HG03025 (cell line): ENCODE measurements around the gene MAP3K5.

ENCODE experiments used
- ATAC-seq: cut with Tn5 transposase; IDR thresholded peaks from one replicate; pipeline ENCODE4 v1.9.1; 2021; ENCODE audit warnings: mild to moderate bottlenecking, moderate library complexity; ENCODE audit not compliant: unreplicated experiment, low FRiP score

Gene MAP3K5

GRCh38 chr6:136614350-136614749 lies 177.9 kb downstream of the MAP3K5 start:
- ATAC-seq: no peak

DNA sequence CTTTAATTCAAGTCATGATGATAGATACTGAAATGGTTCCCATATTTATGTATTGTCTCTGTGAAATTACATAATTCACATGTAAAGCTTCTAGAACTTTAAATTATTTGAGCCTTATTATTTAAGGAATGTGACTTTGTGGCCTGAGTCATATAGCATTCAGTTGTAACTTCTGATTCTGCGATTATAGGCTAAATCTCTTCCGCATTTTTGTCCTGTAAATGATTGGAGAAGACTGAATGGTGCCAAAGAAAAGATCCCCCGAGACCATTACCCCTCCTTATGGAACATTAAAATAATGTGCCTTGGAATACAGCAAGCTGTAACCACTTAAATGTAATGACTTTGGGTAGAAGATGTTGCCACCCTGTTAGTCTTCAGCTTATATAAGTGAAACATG lies 178.8 kb downstream of the MAP3K5 start:
- ATAC-seq: no peak

DNA sequence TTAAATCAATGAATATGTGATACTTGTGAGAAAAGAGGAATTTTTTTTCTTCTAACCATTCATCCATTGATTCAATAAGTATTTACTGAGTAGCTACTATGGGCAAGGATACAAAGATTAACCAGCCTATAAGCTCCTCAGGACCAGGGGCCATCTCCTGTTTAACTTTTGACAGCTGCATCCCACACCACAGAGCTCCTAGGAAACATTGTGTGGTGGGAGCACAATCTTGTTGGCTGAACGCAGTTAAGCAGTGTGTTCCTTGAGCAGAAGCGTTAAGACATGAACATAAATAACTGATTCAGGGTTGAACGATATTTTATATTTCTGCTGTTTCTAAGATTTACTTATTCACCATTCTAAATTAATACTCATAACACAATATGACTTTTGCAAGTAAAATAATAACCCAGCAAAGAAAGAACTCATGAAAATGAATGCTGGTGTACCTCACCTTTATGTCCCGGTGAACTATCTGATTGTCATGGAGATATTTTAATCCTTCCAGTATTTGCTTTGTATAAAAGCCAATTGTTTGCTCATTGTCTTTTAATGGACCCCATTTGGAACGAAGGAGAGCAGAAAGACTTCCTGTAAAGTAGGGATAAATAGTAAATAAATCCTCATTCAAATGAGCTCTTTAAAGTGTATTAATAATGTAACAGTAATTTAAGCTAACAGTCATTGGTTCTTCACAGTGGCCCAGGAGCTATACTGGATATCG lies 179.4 kb downstream of the MAP3K5 start:
- no peak for ATAC-seq

- ATAC-seq: no peak
Observed at GRCh38 chr6:136611746-136612145, 180.5 kb downstream of the MAP3K5 start.

- ATAC-seq: no peak
Observed at GRCh38 chr6:136611133-136611532, 181.1 kb downstream of the MAP3K5 start.

- ATAC-seq: no peak
Observed at GRCh38 chr6:136609873-136610706, 182.2 kb downstream of the MAP3K5 start.

- no peak for ATAC-seq
Observed at GRCh38 chr6:136608991-136609390, 183.3 kb downstream of the MAP3K5 start.

DNA sequence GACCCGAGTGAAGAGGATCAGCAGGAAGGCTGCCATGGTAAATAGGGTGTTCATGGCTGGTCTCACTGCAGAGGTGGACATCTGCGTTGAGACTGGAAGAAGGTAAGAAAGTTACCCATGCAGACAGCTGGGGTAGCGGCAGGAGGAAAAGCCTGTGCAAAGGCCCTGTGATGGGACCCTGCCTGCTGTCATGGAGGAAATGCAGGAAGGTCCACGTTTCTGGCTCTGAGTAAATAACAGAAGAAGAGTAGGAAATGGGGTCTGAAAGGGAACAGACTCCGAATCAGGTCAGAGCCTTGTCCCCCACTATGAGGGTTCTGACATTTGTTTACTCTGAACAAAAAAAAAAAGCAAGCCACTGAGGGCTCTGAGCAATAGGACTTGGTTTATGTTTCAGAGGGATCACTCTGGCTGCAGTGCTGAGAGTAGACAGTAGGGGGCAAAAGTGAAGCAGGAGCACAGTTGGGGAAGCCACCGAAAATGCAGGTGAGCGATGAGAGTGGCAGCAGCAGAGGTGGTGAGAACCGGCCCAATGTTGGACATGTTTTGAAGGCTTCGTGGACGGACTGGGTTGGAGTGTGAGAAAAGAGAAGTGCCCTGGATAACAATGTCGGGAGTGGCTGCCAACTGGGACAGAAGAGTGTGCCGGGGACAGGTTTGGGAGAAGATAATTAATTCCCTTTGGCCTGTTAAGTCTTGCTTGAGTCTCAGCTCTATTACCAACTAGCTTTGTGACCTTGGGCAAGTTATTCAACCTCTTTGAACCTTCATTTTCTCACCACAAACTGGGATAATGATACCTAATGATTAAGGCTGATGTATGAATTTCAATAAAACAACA lies 184.1 kb downstream of the MAP3K5 start:
- peak; percentile 83 for ATAC-seq

- ATAC-seq: no peak
Observed at GRCh38 chr6:136607204-136607931, 184.9 kb downstream of the MAP3K5 start.

DNA sequence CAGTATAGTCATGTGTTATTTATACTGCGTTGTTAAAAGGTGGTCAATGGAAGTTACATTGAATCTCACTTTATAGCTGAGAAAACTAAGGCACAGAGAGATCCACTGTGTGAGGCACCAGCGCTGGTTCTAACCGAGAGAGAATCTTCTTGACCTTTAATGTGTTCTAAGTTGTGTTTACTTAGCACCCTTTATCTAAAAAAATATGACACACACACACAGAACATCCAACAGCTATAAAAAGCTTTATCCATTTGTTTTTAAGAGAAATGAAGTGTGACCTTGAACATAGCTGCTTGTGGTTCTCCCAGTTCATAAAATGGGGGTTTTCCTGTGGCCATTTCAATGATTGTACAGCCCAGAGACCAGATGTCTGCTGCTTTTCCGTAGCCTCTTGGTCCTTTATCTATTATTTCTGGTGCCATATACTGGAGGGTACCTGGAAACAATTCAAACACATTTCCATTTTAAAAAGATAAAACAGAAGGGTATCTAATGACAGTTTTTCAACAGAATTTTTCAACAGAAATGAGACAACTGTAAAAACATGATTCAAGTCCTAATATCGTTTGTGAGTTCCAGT lies 187.3 kb downstream of the MAP3K5 start:
- ATAC-seq: no peak

DNA sequence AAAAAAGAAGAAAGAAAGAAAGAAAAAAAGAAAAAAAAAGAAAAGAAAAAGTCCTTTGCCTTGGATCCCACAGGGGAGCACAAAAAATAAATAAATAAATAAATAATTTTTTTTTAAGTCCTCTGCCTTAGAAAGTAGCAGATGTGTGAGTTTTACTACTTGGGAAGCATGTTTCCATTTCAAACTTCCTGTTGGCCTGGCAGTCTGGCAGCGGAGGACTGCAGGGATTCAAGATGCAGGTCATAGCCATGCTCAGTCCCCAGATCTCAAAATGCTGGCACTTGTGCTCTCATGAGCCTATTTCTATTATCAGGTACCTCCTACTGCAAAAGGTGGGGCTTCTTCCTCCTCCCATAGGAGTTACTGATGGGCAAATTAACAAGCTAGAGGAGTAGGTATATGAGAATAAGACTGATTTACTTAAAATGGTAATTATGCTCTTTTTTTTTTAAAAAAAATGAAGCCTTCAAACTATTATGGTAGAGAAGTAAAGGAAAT lies 187.9 kb downstream of the MAP3K5 start:
- ATAC-seq: no peak

DNA sequence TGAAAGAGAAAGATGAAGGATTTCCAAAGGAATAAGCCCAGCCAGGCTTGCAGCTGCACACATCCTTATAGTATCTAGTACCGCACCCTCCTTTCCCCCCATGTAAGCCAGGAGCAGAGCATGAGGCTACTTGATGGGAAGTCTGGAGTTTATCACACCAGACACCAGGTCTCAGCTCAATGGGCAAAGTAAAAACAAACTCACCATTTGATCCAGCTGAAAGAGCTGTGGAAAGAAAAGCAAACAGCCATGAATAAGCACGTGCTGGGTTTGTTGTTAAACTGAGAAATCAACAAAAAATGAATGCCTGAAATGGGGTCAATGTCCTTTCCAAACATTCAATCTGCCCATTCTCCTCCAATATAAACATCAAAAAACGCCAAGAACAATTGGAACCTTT lies 191.5 kb downstream of the MAP3K5 start:
- no peak for ATAC-seq

DNA sequence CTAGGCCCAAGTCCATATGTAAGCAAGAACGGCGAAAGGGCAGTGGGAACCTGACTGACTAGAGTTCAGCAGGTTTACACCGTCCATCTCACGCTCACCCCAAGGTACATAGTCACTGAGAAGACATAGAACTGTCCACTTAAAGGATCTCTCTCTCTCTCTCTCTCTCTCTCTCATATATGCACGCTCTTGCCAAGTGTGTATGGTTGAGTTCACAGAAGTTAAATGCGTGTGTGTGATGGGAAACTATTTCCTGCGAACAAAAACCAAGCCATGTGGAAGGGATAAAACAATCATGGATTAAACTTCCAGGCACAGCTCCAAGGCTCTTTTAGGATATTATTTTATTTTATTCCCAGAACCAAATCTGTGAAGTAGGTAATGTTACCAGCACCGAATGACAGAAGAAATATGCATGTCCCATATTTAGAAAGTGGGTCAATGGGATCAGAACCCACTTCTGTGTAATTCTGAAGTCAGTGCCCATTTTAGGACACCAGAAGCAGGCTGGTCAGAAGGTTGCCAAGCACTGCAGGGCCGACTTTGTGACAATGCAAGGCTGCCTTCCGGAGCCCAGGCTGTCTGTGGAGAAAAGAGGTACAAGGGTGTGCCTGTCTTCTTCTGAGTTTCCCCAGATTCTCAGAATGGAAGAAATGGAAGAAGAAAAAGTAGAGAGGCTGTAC lies 192.8 kb downstream of the MAP3K5 start:
- ATAC-seq: no peak

DNA sequence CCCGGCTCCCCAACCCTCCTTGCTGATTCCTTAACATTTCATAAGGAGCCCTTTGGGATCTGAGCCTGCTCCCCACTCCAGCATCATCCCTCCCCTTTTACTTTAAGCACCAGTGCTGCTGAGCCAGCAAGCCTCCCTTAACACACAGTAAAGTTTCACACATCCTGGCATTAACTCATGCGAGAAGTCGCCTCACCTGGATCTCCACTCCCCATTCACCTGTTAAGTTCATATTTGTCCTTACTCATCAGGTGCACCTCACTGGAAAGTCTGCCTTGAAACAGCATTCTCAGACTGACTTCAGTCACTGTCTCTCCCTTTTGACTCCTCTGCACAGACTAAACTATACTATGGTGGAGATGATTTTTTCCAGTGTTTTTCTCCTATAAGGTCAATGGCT lies 194.2 kb downstream of the MAP3K5 start:
- ATAC-seq: no peak

DNA sequence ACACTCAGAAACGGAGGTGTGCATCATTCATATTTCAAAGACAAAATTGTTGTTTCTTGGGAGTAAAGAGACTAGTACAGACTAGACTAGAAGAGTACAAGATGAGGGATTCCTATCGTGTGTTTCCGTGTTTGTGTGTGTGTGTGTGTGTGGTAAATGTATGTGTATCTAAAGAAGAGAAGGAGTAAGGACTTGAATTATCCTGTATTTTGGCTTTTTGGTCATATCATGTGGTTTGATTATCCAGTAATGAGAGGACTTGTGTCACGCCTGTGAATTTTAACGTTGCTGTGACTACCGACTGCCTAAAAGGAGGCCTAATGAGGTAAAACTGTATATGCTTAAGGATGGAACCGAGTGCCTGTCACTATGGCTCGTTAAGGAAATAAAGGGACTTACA lies 197.6 kb downstream of the MAP3K5 start:
- ATAC-seq: no peak

DNA sequence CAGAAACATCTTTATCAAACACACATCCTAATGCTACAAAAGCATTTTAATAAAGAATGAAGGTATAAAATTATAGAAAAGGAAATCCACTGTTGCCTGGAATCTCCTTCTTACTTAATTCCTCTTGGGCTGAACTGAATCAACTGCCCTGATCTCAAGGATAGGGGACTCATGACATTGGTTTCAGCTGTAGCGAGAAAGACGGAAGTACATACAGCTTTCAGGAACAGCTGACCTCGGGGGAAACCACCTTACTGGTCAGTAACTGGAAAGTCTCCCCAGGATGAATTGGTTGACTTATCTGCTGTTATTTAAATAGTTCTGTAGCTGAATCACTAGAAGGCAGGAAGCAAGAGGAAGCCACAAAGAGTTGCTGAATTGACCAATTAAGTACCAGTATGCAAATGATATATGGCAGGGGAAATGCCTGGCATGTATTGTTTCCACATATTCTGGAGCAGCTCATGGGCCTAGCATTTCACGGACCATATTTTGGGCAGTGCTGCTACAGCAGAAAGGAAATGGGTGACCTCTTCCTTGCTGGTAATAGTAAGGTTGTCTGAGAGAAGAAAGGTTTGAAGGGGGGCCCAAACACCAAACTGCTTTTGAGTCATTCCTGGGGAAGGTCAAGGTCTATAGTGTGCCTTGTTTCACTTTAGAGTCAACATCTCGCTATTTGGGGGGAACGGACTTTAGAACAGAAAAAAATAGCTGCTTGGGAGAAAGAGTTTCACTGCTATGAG lies 198.4 kb downstream of the MAP3K5 start:
- peak; percentile 93 for ATAC-seq

GRCh38 chr6:136592930-136593673 lies 199.2 kb downstream of the MAP3K5 start:
- no peak for ATAC-seq

DNA sequence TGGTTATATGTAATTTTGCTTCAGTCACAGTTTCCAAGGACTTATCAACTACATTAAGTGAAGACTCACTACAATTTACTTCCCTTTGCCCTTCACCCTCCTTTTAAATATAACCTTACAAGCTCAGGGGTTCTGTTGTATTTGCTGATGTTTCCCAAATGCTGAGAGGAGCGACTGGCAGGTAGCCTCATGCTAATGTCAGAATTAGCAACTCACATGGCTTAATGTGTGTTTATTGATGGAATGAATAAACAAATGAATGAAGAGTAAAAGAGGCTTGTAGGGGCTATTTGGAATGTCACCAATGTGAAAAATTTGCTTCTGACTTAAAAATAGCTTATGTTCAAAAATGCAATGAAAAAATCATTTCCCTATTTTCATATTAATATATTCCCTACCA lies 200.7 kb downstream of the MAP3K5 start:
- ATAC-seq: no peak
